Activated B cell treated with CpG ODN at 0.5 μM for 24 hours (primary cell): Measurements from ENCODE around the gene PNMA8B. TPM values are rescaled to one million over a fixed set of nuclear protein-coding genes. Genes with fewer than 3 reads are reported as not detected.
A peak's percentile ranks its signal among the peaks of the same experiment; 100 is the strongest.

ENCODE experiments used
- ATAC-seq: fragments of 200-7000 bp; cut with Tn5 transposase; one replicate; pipeline ENCODE4 v1.10.0; 2021; ENCODE audit warnings: low read depth, mild to moderate bottlenecking, moderate library complexity
- CTCF ChIA-PET: fragments of 350-600 bp; sonication (Branson Sonifier 250); formaldehyde crosslinking; loops from one replicate; lab custom pipeline; 2021; ENCODE audit warnings: antibody characterized with exemption; lab: Charles Lee
- POLR2A ChIA-PET: fragments of 350-600 bp; sonication (Branson Sonifier 250); formaldehyde crosslinking; loops from one replicate; lab custom pipeline; 2021; ENCODE audit warnings: antibody characterized with exemption; lab: Charles Lee
- DNase-seq: peaks from one replicate; pipeline ENCODE4 v3.0.0; 2022
- H3K27ac Mint-ChIP-seq: one replicate; pipeline ENCODE4 v1.8.0; 2020; ENCODE audit warnings: mixed read lengths
- H3K27me3 Mint-ChIP-seq: one replicate; pipeline ENCODE4 v1.8.0; 2021; ENCODE audit warnings: mixed read lengths
- H3K36me3 Mint-ChIP-seq: one replicate; pipeline ENCODE4 v1.8.0; 2021; ENCODE audit warnings: low read depth, mixed read lengths
- H3K4me1 Mint-ChIP-seq: one replicate; pipeline ENCODE4 v1.8.0; 2021; ENCODE audit warnings: mixed read lengths
- H3K4me3 Mint-ChIP-seq: one replicate; pipeline ENCODE4 v1.8.0; 2020; ENCODE audit warnings: mild to moderate bottlenecking, mixed read lengths
- H3K9me3 Mint-ChIP-seq: one replicate; pipeline ENCODE4 v1.8.0; 2020; ENCODE audit warnings: mixed read lengths
- intact Hi-C: fragments of 100-400 bp; cut with micrococcal nuclease; formaldehyde crosslinking; loops from one replicate; pipeline ENCODE4 v1.15.1; 2024
- total RNA-seq: library from RNA; stranded (reverse); gene quantifications from 2 replicates; pipeline ENCODE4 v1.2.3, GENCODE V29; 2022
- TF ChIP-seq, protein P1 (sequence below): fragments of 200-600 bp; IDR thresholded peaks from one replicate; pipeline ENCODE4 v1.8.0; 2022; ENCODE audit warnings: antibody characterized with exemption, mild to moderate bottlenecking

PNMA8B gene
- total RNA-seq, 1 donor from 2014 or later: 0.04 TPM

DNA sequence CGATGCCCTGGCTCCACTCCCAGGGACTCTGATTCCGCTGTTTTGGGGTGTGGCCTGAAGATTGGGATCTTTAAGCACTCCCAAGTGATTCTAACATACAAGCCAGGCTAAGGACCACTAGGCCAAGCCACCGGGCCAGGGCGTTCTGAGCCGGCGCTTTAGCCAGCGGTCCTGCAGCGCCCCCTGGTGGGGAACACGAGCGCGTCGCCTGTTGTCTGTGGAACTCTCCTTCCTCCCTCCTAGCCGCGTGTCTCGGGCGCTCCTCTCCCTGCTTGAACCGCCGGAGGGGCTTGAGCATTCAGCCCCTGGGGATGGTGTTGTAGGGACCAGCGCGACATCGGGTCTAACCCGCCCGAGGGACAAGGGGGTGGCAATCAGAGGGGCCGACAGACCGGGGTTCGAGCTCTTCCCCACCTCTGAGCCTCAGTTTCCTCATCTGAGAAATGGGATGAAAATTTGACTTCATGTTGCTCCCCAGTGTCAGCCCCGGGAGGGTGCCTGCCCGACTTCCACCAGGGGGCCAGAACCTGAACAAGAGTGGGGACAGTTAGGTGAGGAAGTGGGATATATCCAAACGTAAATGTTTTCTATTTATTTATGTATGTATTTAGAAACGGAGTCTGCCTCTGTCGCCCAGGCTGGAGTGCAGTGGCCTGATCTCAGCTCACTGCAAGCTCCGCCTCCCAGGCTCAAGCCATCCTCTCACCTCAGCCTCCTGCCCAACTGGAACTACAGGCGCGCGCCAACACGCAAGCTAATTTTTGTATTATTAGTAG is 18.0 kb upstream of the PNMA8B start:
- Mint-ChIP-seq H3K4me1 (no peaks in the 10 kb centered on the region), H3K36me3 (no peaks in the 10 kb centered on the region), H3K4me3 (no peak overlapping the region), H3K27ac (no peak overlapping the region), H3K27me3 (peaks cover 24% of the 10 kb centered on the region), H3K9me3 (no peaks in the 10 kb centered on the region)
- intact Hi-C loops: loop anchor here (1.0 kb wide), 3 partner anchors 111 to 233 kb away; no protein-coding TSS in a partner anchor
- ChIA-PET POLR2A (no interaction called here), CTCF (interaction anchor here (0.8 to 1.3 kb wide), 4 partner anchors 26 to 233 kb away, joined by 3 to 4 read pairs (median 3); no protein-coding TSS in a partner anchor)
- DNase-seq (peak; percentile 74), ATAC-seq (peak; percentile 57)
- TF ChIP-seq, protein P1, sequence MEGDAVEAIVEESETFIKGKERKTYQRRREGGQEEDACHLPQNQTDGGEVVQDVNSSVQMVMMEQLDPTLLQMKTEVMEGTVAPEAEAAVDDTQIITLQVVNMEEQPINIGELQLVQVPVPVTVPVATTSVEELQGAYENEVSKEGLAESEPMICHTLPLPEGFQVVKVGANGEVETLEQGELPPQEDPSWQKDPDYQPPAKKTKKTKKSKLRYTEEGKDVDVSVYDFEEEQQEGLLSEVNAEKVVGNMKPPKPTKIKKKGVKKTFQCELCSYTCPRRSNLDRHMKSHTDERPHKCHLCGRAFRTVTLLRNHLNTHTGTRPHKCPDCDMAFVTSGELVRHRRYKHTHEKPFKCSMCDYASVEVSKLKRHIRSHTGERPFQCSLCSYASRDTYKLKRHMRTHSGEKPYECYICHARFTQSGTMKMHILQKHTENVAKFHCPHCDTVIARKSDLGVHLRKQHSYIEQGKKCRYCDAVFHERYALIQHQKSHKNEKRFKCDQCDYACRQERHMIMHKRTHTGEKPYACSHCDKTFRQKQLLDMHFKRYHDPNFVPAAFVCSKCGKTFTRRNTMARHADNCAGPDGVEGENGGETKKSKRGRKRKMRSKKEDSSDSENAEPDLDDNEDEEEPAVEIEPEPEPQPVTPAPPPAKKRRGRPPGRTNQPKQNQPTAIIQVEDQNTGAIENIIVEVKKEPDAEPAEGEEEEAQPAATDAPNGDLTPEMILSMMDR: no peak

DNA sequence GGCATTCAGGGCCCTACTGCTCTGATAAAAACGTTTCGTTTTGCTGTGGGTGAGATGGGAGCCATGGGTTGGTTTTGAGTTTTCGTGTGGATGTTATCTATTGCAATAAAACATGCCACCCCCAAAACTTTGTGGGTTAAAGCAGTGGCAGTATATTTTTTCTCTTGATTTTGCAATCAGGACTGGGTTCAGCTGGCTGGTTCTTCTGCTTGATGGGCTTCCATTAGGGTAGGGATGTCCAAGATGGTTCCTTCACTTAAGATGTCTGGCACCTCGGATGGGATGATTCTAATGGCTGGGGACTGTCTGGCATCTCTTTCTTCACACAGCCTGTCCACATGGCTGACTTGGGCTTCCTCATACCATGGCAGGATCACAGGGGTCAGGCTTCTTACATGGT is 15.6 kb upstream of the PNMA8B start:
- ATAC-seq: no peak
- intact Hi-C loops: no loop called here
- ChIA-PET CTCF (interaction anchor here (0.8 to 2.2 kb wide), 2 partner anchors 18 to 230 kb away, joined by 5 to 6 read pairs; no protein-coding TSS in a partner anchor), POLR2A (no interaction called here)
- Mint-ChIP-seq H3K36me3 (no peaks in the 10 kb centered on the region), H3K9me3 (no peaks in the 10 kb centered on the region), H3K4me3 (no peak overlapping the region), H3K27me3 (peaks cover 36% of the 10 kb centered on the region), H3K27ac (no peak overlapping the region), H3K4me1 (no peaks in the 10 kb centered on the region)
- TF ChIP-seq, protein P1: no peak
- DNase-seq: no peak

DNA sequence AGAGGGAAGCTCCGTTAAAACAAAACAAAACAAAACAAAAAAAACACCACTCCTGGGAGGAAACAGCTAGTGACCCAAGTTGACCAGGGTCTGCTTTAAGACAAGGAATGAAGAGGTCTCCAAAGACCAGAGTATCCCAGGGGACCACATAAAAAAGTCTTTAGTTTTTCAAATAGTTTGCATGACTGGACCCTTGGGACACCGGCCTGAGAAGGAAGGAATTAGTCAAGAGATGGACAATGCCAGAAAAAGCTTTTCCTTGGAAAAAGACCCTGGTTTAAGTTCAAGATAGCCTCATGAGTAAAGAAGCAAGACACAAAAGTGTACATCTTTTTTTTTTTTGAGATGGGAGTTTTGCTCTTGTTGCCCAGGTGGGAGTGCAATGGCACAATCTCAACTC is 12.5 kb upstream of the PNMA8B start:
- CTCF ChIA-PET: interaction anchor here (0.7 kb wide), 1 partner anchor 130 kb away, joined by 4 read pairs; no protein-coding TSS in a partner anchor
- no peak for DNase-seq
- Mint-ChIP-seq H3K27ac (no peak overlapping the region), H3K4me1 (no peaks in the 10 kb centered on the region), H3K27me3 (peaks cover 20% of the 10 kb centered on the region), H3K36me3 (no peaks in the 10 kb centered on the region), H3K9me3 (no peaks in the 10 kb centered on the region), H3K4me3 (no peak overlapping the region)
- no peak for ATAC-seq
- TF ChIP-seq, protein P1: no peak
- POLR2A ChIA-PET: no interaction called here
- intact Hi-C loops: no loop called here

DNA sequence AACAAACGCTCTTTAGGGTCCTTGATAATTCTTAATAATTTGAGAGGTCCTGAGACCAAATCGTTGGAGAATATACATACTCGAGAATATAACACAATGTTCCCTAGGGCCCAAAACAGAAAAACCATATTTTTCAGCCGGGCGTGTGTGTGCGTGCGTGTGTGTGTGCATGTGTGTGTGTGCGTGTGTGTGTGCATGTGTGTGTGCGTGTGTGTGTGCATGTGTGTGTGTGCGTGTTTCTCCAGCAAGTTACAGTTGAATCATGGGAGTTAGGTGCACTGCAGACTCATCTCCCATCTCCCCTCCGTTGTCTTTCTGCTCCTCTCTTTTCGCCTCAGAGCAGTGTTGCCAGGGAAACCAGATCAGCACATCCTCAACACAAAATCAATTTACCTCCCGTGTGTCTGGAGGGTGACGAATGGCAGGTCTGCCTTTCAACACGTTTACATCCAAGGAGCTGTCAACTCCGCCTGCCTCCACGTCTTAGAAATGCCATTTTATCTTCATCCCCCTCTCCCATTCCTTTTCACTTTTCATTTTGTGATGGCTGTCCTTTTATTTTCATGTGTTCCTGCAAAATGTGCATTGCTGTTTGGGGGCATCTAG is 8.3 kb upstream of the PNMA8B start:
- no peaks in the 10 kb centered on the region for H3K4me1 Mint-ChIP-seq
- no peak for ATAC-seq
- CTCF ChIA-PET: no interaction called here
- TF ChIP-seq, protein P1: no peak
- intact Hi-C loops: no loop called here
- peaks cover 30% of the 10 kb centered on the region for H3K27me3 Mint-ChIP-seq
- H3K36me3 Mint-ChIP-seq: no peaks in the 10 kb centered on the region
- POLR2A ChIA-PET: no interaction called here
- no peaks in the 10 kb centered on the region for H3K9me3 Mint-ChIP-seq
- DNase-seq: no peak
- H3K27ac Mint-ChIP-seq: no peak overlapping the region
- H3K4me3 Mint-ChIP-seq: no peak overlapping the region

DNA sequence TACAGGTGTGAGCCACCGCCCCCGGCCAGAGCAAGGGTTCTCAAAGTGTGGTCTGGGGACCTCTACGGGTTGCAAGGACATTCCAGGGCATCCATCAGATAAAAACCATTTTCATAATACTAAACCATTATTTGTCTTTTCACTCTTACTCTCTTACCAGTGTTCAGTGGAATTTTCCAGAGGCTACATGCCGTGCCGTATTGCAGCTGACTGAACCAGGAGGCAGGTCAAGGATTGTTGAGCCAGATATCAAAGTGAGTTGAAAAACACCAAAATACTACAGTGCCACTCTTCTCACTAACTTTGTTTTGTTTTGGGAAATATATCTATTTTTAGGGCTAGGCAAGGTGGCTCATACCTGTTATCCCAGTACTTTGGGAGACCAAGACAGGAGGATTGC is 7.2 kb upstream of the PNMA8B start:
- intact Hi-C loops: no loop called here
- CTCF ChIA-PET: no interaction called here
- TF ChIP-seq, protein P1: no peak

More for the DNA sequence above, 7.2 kb upstream of the PNMA8B start:
- no peaks in the 10 kb centered on the region for H3K36me3 Mint-ChIP-seq
- peaks cover 25% of the 10 kb centered on the region for H3K27me3 Mint-ChIP-seq
- no peak for DNase-seq
- POLR2A ChIA-PET: no interaction called here
- H3K4me1 Mint-ChIP-seq: no peaks in the 10 kb centered on the region
- H3K9me3 Mint-ChIP-seq: no peaks in the 10 kb centered on the region
- no peak for ATAC-seq
- H3K4me3 Mint-ChIP-seq: no peak overlapping the region
- no peak overlapping the region for H3K27ac Mint-ChIP-seq
